ENCODE data around the gene TMEM45A.
"Not testable (repeated sequence)": the region's sequence is repeated elsewhere in the genome, so short reads cannot be mapped to it uniquely, and the experiment has no call there.

Gene TMEM45A

GRCh38 chr3:100561459-100562158, 69.2 kb downstream of the TMEM45A start:
- no peak for DNase-seq (ENCODE audit: low read depth, low spot score)
- H3K4me3 ChIP-seq (ENCODE audit: low read length): no peak overlapping the region

- no peak for DNase-seq (ENCODE audit: low read depth, low spot score)
These were observed 69.9 kb downstream of the TMEM45A start for GRCh38 chr3:100562224-100562857.

GRCh38 chr3:100563228-100563627, 70.8 kb downstream of the TMEM45A start:
- no peak for DNase-seq (ENCODE audit: low read depth, low spot score)
- no peak overlapping the region for H3K4me3 ChIP-seq (ENCODE audit: low read length)

More at GRCh38 chr3:100562224-100562857, 69.9 kb downstream of the TMEM45A start:
- no peak overlapping the region for H3K4me3 ChIP-seq (ENCODE audit: low read length)

GRCh38 chr3:100563652-100564211, 71.3 kb downstream of the TMEM45A start:
- DNase-seq (ENCODE audit: low read depth, low spot score): no peak

GRCh38 chr3:100570811-100571210, 78.4 kb downstream of the TMEM45A start:
- no peak overlapping the region for H3K4me3 ChIP-seq (ENCODE audit: low read length)
- no peak for DNase-seq (ENCODE audit: low read depth, low spot score)

More at GRCh38 chr3:100563652-100564211, 71.3 kb downstream of the TMEM45A start:
- H3K4me3 ChIP-seq (ENCODE audit: low read length): no peak overlapping the region

GRCh38 chr3:100574536-100574935, 82.1 kb downstream of the TMEM45A start:
- no peak for DNase-seq (ENCODE audit: low read depth, low spot score)
- no peak overlapping the region for H3K4me3 ChIP-seq (ENCODE audit: low read length)

- no peak overlapping the region for H3K4me3 ChIP-seq (ENCODE audit: low read length)
- DNase-seq (ENCODE audit: low read depth, low spot score): peak; percentile 51
These were observed 83.3 kb downstream of the TMEM45A start for GRCh38 chr3:100575704-100576103.

- no peak for DNase-seq (ENCODE audit: low read depth, low spot score)
- H3K4me3 ChIP-seq (ENCODE audit: low read length): no peak overlapping the region
These were observed 85.1 kb downstream of the TMEM45A start for GRCh38 chr3:100577382-100578008.

- no peak for DNase-seq (ENCODE audit: low read depth, low spot score)
- no peak overlapping the region for H3K4me3 ChIP-seq (ENCODE audit: low read length)
These were observed 86.2 kb downstream of the TMEM45A start for GRCh38 chr3:100578646-100579045.

- H3K4me3 ChIP-seq (ENCODE audit: low read length): no peak overlapping the region
- DNase-seq (ENCODE audit: low read depth, low spot score): no peak
These were observed 87.7 kb downstream of the TMEM45A start for GRCh38 chr3:100580147-100580546.

GRCh38 chr3:100581650-100582049, 89.2 kb downstream of the TMEM45A start:
- DNase-seq (ENCODE audit: low read depth, low spot score): no peak

GRCh38 chr3:100582157-100582556, 89.7 kb downstream of the TMEM45A start:
- not testable (repeated sequence) for H3K4me3 ChIP-seq (ENCODE audit: low read length); DNase-seq (ENCODE audit: low read depth, low spot score)

More at GRCh38 chr3:100581650-100582049, 89.2 kb downstream of the TMEM45A start:
- no peak overlapping the region for H3K4me3 ChIP-seq (ENCODE audit: low read length)

- no peak overlapping the region for H3K4me3 ChIP-seq (ENCODE audit: low read length)
- DNase-seq (ENCODE audit: low read depth, low spot score): no peak
These were observed 91.8 kb downstream of the TMEM45A start for GRCh38 chr3:100584101-100584660.

- DNase-seq (ENCODE audit: low read depth, low spot score): no peak
- H3K4me3 ChIP-seq (ENCODE audit: low read length): no peak overlapping the region
These were observed 94.4 kb downstream of the TMEM45A start for GRCh38 chr3:100586832-100587231.

GRCh38 chr3:100588251-100588650, 95.8 kb downstream of the TMEM45A start:
- no peak for DNase-seq (ENCODE audit: low read depth, low spot score)
- H3K4me3 ChIP-seq (ENCODE audit: low read length): no peak overlapping the region

- no peak overlapping the region for H3K4me3 ChIP-seq (ENCODE audit: low read length)
- DNase-seq (ENCODE audit: low read depth, low spot score): peak; percentile 71
These were observed 97.9 kb downstream of the TMEM45A start for GRCh38 chr3:100590114-100590839.

GRCh38 chr3:100590840-100591147, 98.4 kb downstream of the TMEM45A start:
- DNase-seq (ENCODE audit: low read depth, low spot score): no peak
- H3K4me3 ChIP-seq (ENCODE audit: low read length): no peak overlapping the region

- no peak for DNase-seq (ENCODE audit: low read depth, low spot score)
- no peak overlapping the region for H3K4me3 ChIP-seq (ENCODE audit: low read length)
These were observed 99.0 kb downstream of the TMEM45A start for GRCh38 chr3:100591411-100591810.
